Endothelial cell of umbilical vein (primary cell): ENCODE results near the gene SLC26A11. TPM values are rescaled to one million over a fixed set of nuclear protein-coding genes. Genes with fewer than 3 reads are reported as not detected.

ENCODE experiments used
- BruUV-seq: library from RNA; stranded (reverse); fragments of 400-500 nt; replicated peaks from 2 replicates; lab custom pipeline; 2021; lab: Mats Ljungman, UMichigan
- CTCF ChIA-PET: fragments of 300-600, 350-600 bp; sonication (Branson Sonifier 250); formaldehyde crosslinking; loops from one replicate; lab custom pipeline; 2021; ENCODE audit warnings: antibody characterized with exemption, inconsistent platforms; lab: Charles Lee
- POLR2A ChIA-PET: fragments of 300-600, 350-600 bp; sonication (Branson Sonifier 250); formaldehyde crosslinking; loops from one replicate; lab custom pipeline; 2021; ENCODE audit warnings: antibody characterized with exemption, inconsistent platforms; lab: Charles Lee
- DNase-seq: peaks from one replicate; pipeline ENCODE4 v3.0.0-alpha.2; 2011; ENCODE audit warnings: low read depth, low spot score
- FAIRE-seq: peaks from 2 replicates; lab custom pipeline; 2011; peaks lifted over from hg19 to GRCh38; lab: Jason Lieb, UNC
- H2AFZ ChIP-seq: 2 replicates; pipeline ENCODE4 v1.6.0; 2012; ENCODE audit warnings: low read depth, low read length, control low read depth, inconsistent platforms
- H3K27ac ChIP-seq: 2 replicates; pipeline ENCODE4 v1.5.1; 2011; ENCODE audit warnings: low read depth, mild to moderate bottlenecking, control low read depth, low read length, moderate library complexity; ENCODE audit not compliant: insufficient read depth
- H3K27me3 ChIP-seq, 2 experiments: 2 replicates each; pipeline versions ENCODE4 v1.6.0 to v1.6.1; 2011; ENCODE audit warnings: low read length in 2 of 2, mixed read lengths in 1 of 2; ENCODE audit not compliant: control insufficient read depth in 2 of 2, insufficient read depth in 2 of 2
- H3K36me3 ChIP-seq, 2 experiments: 2 replicates in 1 of 2; 3 replicates in 1 of 2; pipeline ENCODE4 v1.5.1; 2011; ENCODE audit warnings: low read length in 2 of 2, mild to moderate bottlenecking in 1 of 2, moderate library complexity in 1 of 2; ENCODE audit not compliant: control insufficient read depth in 2 of 2, insufficient read depth in 2 of 2; ENCODE audit errors: extremely low read depth in 1 of 2
- H3K4me1 ChIP-seq: 3 replicates; pipeline ENCODE4 v1.5.1; 2011; ENCODE audit warnings: mild to moderate bottlenecking, low read length; ENCODE audit not compliant: control insufficient read depth, insufficient read depth; ENCODE audit errors: extremely low read depth
- H3K4me2 ChIP-seq: 2 replicates; pipeline ENCODE4 v1.6.1; 2011; ENCODE audit warnings: low read length, control low read depth, mixed read lengths; ENCODE audit not compliant: insufficient read depth
- H3K4me3 ChIP-seq, 3 experiments: fragments of 200-600 bp in 1 of 3; sonication (generic), shearing (Covaris generic) in 1 of 3; replicated peaks in 1 of 3; 2 replicates each; pipeline ENCODE4 v1.5.1; 2011 to 2016; ENCODE audit warnings: control low read depth in 3 of 3, low read length in 3 of 3, mild to moderate bottlenecking in 2 of 3, inconsistent platforms in 1 of 3, low read depth in 1 of 3, moderate library complexity in 1 of 3; ENCODE audit not compliant: insufficient read depth in 1 of 3
- H3K79me2 ChIP-seq: 2 replicates; pipeline ENCODE4 v1.6.0; 2012; ENCODE audit warnings: low read length, inconsistent platforms; ENCODE audit not compliant: control insufficient read depth, insufficient read depth
- H3K9ac ChIP-seq: replicated peaks from 2 replicates; pipeline ENCODE3; 2011; ENCODE audit warnings: low read length, control low read depth; ENCODE audit not compliant: insufficient read depth; ENCODE audit errors: extremely low read depth
- H3K9me1 ChIP-seq: replicated peaks from 3 replicates; pipeline ENCODE4 v1.6.0; 2011; ENCODE audit warnings: mild to moderate bottlenecking, low read length; ENCODE audit not compliant: control insufficient read depth, insufficient read depth; ENCODE audit errors: extremely low read depth
- H3K9me3 ChIP-seq: replicated peaks from 2 replicates; pipeline ENCODE4 v1.5.1; 2012; ENCODE audit warnings: low read length, inconsistent platforms; ENCODE audit not compliant: control insufficient read depth, insufficient read depth
- H4K20me1 ChIP-seq: replicated peaks from 2 replicates; pipeline ENCODE3; 2011; ENCODE audit warnings: mild to moderate bottlenecking, low read length; ENCODE audit not compliant: control insufficient read depth, insufficient read depth; ENCODE audit errors: extremely low read depth
- CTCF ChIP-seq, 2 donors: IDR thresholded peaks; 1 replicate in 1 of 2; 2 replicates in 1 of 2; pipeline ENCODE4 v1.5.1; 2011; ENCODE audit warnings: low read length in 2 of 2, mild to moderate bottlenecking in 2 of 2, moderate library complexity in 2 of 2, control low read depth in 1 of 2, inconsistent platforms in 1 of 2, low read depth in 1 of 2; ENCODE audit not compliant: insufficient read depth in 1 of 2; ENCODE audit errors: extremely low read depth in 1 of 2
- EZH2 ChIP-seq: IDR thresholded peaks from 2 replicates; pipeline ENCODE4 v1.6.1; 2012; ENCODE audit warnings: borderline replicate concordance, low read depth, mild to moderate bottlenecking, moderate library complexity, low read length, inconsistent platforms; ENCODE audit not compliant: severe bottlenecking
- FOS ChIP-seq: IDR thresholded peaks from 2 replicates; pipeline ENCODE4 v1.6.1; 2011; ENCODE audit warnings: mild to moderate bottlenecking, low read length, moderate library complexity, borderline replicate concordance; ENCODE audit not compliant: insufficient read depth
- GATA2 ChIP-seq: IDR thresholded peaks from 2 replicates; pipeline ENCODE4 v1.7.0; 2011; ENCODE audit warnings: low read depth, mild to moderate bottlenecking, moderate library complexity, mixed read lengths, low read length; ENCODE audit not compliant: insufficient read length, insufficient read depth
- JUN ChIP-seq: IDR thresholded peaks from 2 replicates; pipeline ENCODE4 v1.6.1; 2011; ENCODE audit warnings: borderline replicate concordance, low read depth; ENCODE audit not compliant: insufficient read length, insufficient read depth
- MAX ChIP-seq: IDR thresholded peaks from 2 replicates; pipeline ENCODE4 v1.6.1; 2011; ENCODE audit not compliant: insufficient read depth, insufficient read length
- MYC ChIP-seq: IDR thresholded peaks from one replicate; pipeline ENCODE4 v1.6.1; 2011; ENCODE audit warnings: mild to moderate bottlenecking, low read depth, low read length
- POLR2A ChIP-seq: IDR thresholded peaks from 2 replicates; pipeline ENCODE4 v1.6.1; 2012; ENCODE audit warnings: low read depth, mild to moderate bottlenecking, control low read depth, low read length
- POLR2AphosphoS5 ChIP-seq: IDR thresholded peaks from 2 replicates; pipeline ENCODE4 v1.6.1; 2012; ENCODE audit warnings: low read depth, mild to moderate bottlenecking, control low read depth, low read length, moderate library complexity; ENCODE audit not compliant: insufficient read depth
- dilution Hi-C: fragments of 300-500 bp; cut with MboI; formaldehyde crosslinking; loops from one replicate; pipeline ENCODE4 v1.15.0; 2019; ENCODE audit warnings: low sequenced_read_pairs; ENCODE audit not compliant: extremely low pct_ligation_motif_present
- intact Hi-C: fragments of 100-400 bp; cut with micrococcal nuclease; formaldehyde crosslinking; loops from one replicate; pipeline ENCODE4 v1.10.0; 2022
- polyA plus RNA-seq, 4 experiments: library from polyadenylated mRNA; depleted of rRNA in 3 of 4; stranded (reverse) in 3 of 4; unstranded in 1 of 4; fragments of >200 nt; gene quantifications; 2 replicates each; pipeline versions ENCODE4 v1.2.1 to v1.2.3, GENCODE V29; 2011 to 2012; ENCODE audit warnings: missing spikeins in 1 of 4
- total RNA-seq: library from RNA; stranded (reverse); gene quantifications from 2 replicates; pipeline ENCODE4 v1.2.3, GENCODE V29; 2021

Gene SLC26A11
- total and polyA plus RNA-seq, 2 donors (not counting 3 experiments of a cell fraction or from before 2014, with no cell fraction given): 25.2 to 33.0 TPM

- Histone ChIP-seq H3K27ac (no peak overlapping the region), H3K4me3 (no peak overlapping the region), H3K9me1 (no peaks in the 10 kb centered on the region), H3K4me1 (no peaks in the 10 kb centered on the region), H3K9me3 (no peaks in the 10 kb centered on the region), H3K79me2 (no peaks in the 10 kb centered on the region), H2AFZ (no peak overlapping the region), H3K36me3 (peaks cover 13 to 55% of the 10 kb centered on the region in 2 experiments), H3K9ac (no peak overlapping the region), H3K4me2 (no peak overlapping the region), H4K20me1 (no peaks in the 10 kb centered on the region), H3K27me3 (no peaks in the 10 kb centered on the region)
- CTCF ChIA-PET: interaction anchor here (5.5 kb wide), 1 partner anchor 98 kb away, joined by 32 read pairs; no protein-coding TSS in a partner anchor
- POLR2A ChIA-PET: no interaction called here
- dilution Hi-C loops: no loop called here
- BruUV-seq: no TSS peak
- intact Hi-C loops: no loop called here
- TF ChIP-seq POLR2AphosphoS5: no peak
- no peak for TF ChIP-seq CTCF (IDR thresholded peaks at IDR 0.05; ENCODE audit: extremely low read depth in 1 of 2, insufficient read depth in 1 of 2, low read depth in 1 of 2, low read length in 2 of 2)
- TF ChIP-seq FOS: no peak
- TF ChIP-seq MAX: no peak
- no peak for TF ChIP-seq JUN
- TF ChIP-seq POLR2A: no peak
- TF ChIP-seq MYC: no peak
- TF ChIP-seq EZH2: no peak
- TF ChIP-seq GATA2: no peak
- DNase-seq (no peak), FAIRE-seq (no peak)
These were observed 74.0 kb downstream of the SLC26A11 start for GRCh38 chr17:80294210-80294609.
